GM12892 (cell line): ENCODE results near the gene ATP9B.

Experiments used
- POLR2A ChIP-seq: IDR thresholded peaks from 2 replicates; pipeline ENCODE4 v1.6.1; 2011; ENCODE audit warnings: low read depth, low read length, control low read depth
- POLR2AphosphoS5 ChIP-seq: IDR thresholded peaks from 2 replicates; pipeline ENCODE4 v1.6.1; 2011; ENCODE audit warnings: low read depth, low read length, control low read depth
- TAF1 ChIP-seq: IDR thresholded peaks from 2 replicates; pipeline ENCODE4 v1.6.1; 2011; ENCODE audit warnings: low read depth, mild to moderate bottlenecking, control low read depth, low read length, borderline replicate concordance

DNA sequence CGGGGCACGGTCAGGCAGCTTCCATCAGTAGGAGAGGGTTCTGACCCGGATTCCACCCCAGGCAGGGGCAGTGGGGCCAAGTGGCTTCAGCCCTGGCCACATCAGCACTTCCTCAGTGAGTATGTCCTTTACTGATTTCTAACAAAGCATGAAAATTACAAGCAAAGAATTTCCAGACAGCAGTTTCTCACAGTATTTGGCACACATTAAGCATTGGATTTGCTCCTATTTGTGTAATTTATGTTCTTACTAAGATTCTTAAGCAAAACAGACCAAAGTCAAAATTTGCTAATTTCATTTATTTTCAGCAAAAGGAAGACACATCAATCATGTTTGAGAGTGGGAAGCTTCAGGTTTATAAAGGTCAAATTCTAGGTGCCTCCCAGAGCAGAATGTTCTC, 253.2 kb downstream of the ATP9B start:
- TF ChIP-seq TAF1 = no peak
- no peak for TF ChIP-seq POLR2AphosphoS5
- TF ChIP-seq POLR2A = no peak
